HEK293 (cell line): ENCODE results near the gene MSRB2.

Experiments used
- CTCF ChIA-PET: fragments of 350-600 bp; formaldehyde crosslinking; extraction: SDS; loops from one replicate; lab custom pipeline; 2021; ENCODE audit warnings: antibody characterized with exemption; lab: Yijun Ruan, JAX
- POLR2A ChIA-PET: fragments of 300-600 bp; formaldehyde crosslinking; extraction: SDS; loops from one replicate; lab custom pipeline; 2020; ENCODE audit warnings: antibody characterized with exemption, inconsistent platforms; lab: Yijun Ruan, JAX
- H3K27ac ChIP-seq: fragments of 200-500 bp; sonication (Bioruptor generic); 2 replicates; pipeline ENCODE4 v1.5.1; 2014; ENCODE audit warnings: low read depth, low read length, control low read depth, inconsistent platforms; ENCODE audit errors: extremely low read depth
- H3K36me3 ChIP-seq, 2 experiments: fragments of 200-500 bp in 1 of 2; sonication (Bioruptor generic) in 1 of 2; 1 replicate in 1 of 2; 2 replicates in 1 of 2; pipeline ENCODE4 v1.5.1; 2014 to 2017; ENCODE audit warnings: inconsistent platforms in 2 of 2, low read length in 2 of 2; ENCODE audit not compliant: control insufficient read depth in 2 of 2, insufficient read depth in 1 of 2
- H3K4me1 ChIP-seq: fragments of 200-500 bp; sonication (Bioruptor generic); 2 replicates; pipeline ENCODE4 v1.5.1; 2014; ENCODE audit warnings: mild to moderate bottlenecking, low read length, inconsistent platforms; ENCODE audit not compliant: control insufficient read depth, insufficient read depth
- H3K4me3 ChIP-seq: 2 replicates; pipeline ENCODE4 v1.5.1; 2011; ENCODE audit warnings: low read depth, mild to moderate bottlenecking, control low read depth, low read length, moderate library complexity
- H3K9me3 ChIP-seq: fragments of 200-500 bp; sonication (Bioruptor generic); 2 replicates; pipeline ENCODE4 v1.5.1; 2014; ENCODE audit warnings: low read depth, low read length, inconsistent platforms; ENCODE audit not compliant: control insufficient read depth, insufficient read depth
- FEZF1 ChIP-seq: fragments of 450-650 bp; formaldehyde crosslinking; IDR thresholded peaks from 2 replicates; pipeline ENCODE4 v1.5.1; 2016; ENCODE audit warnings: missing biosample characterization, missing genetic modification characterization
- HOXC10 ChIP-seq: sonication (generic); formaldehyde crosslinking; IDR thresholded peaks from 2 replicates; pipeline ENCODE4 v1.8.1; 2023; ENCODE audit warnings: mild to moderate bottlenecking, missing genetic modification reagents
- PBX3 ChIP-seq: sonication (generic); formaldehyde crosslinking; IDR thresholded peaks from 2 replicates; pipeline ENCODE4 v1.8.1; 2022; ENCODE audit warnings: mild to moderate bottlenecking, moderate library complexity, missing genetic modification reagents
- PRDM6 ChIP-seq: fragments of 450-650 bp; formaldehyde crosslinking; IDR thresholded peaks from 2 replicates; pipeline ENCODE4 v1.5.1; 2017; ENCODE audit warnings: missing biosample characterization, missing genetic modification characterization
- REST ChIP-seq: fragments of 450-650 bp; formaldehyde crosslinking; IDR thresholded peaks from 2 replicates; pipeline ENCODE4 v1.5.1; 2016; ENCODE audit warnings: missing biosample characterization, missing genetic modification characterization
- SCRT1 ChIP-seq: fragments of 450-650 bp; formaldehyde crosslinking; IDR thresholded peaks from 2 replicates; pipeline ENCODE4 v1.5.1; 2016; ENCODE audit warnings: missing biosample characterization, missing genetic modification characterization, borderline replicate concordance
- ZBTB11 ChIP-seq: fragments of 450-650 bp; formaldehyde crosslinking; conservative IDR thresholded peaks from 2 replicates; pipeline ENCODE4 v1.5.1; 2016; ENCODE audit warnings: low read depth, missing biosample characterization, missing genetic modification characterization
- ZBTB48 ChIP-seq: fragments of 450-650 bp; formaldehyde crosslinking; IDR thresholded peaks from 2 replicates; pipeline ENCODE4 v1.5.1; 2016; ENCODE audit warnings: missing biosample characterization, missing genetic modification characterization
- ZNF184 ChIP-seq: fragments of 450-650 bp; IDR thresholded peaks from 2 replicates; pipeline ENCODE4 v1.5.1; 2018; ENCODE audit warnings: missing biosample characterization, mild to moderate bottlenecking, missing genetic modification characterization
- ZNF311 ChIP-seq: fragments of 450-650 bp; formaldehyde crosslinking; IDR thresholded peaks from 2 replicates; pipeline ENCODE4 v1.5.1; 2017; ENCODE audit warnings: missing biosample characterization, missing genetic modification characterization, borderline replicate concordance
- ZNF404 ChIP-seq: fragments of 450-650 bp; formaldehyde crosslinking; IDR thresholded peaks from 2 replicates; pipeline ENCODE4 v1.5.1; 2017; ENCODE audit warnings: missing biosample characterization, missing genetic modification characterization
- ZNF449 ChIP-seq: fragments of 450-650 bp; formaldehyde crosslinking; IDR thresholded peaks from 2 replicates; pipeline ENCODE4 v1.5.1; 2017; ENCODE audit warnings: missing biosample characterization, mild to moderate bottlenecking, missing genetic modification characterization, moderate library complexity
- ZNF530 ChIP-seq: fragments of 450-650 bp; formaldehyde crosslinking; IDR thresholded peaks from 2 replicates; pipeline ENCODE4 v1.5.1; 2016; ENCODE audit warnings: low read depth, missing biosample characterization, missing genetic modification characterization
- ZNF544 ChIP-seq: fragments of 450-650 bp; formaldehyde crosslinking; IDR thresholded peaks from 2 replicates; pipeline ENCODE4 v1.5.0; 2017; ENCODE audit warnings: missing biosample characterization, missing genetic modification characterization
- ZNF600 ChIP-seq: fragments of 450-650 bp; formaldehyde crosslinking; IDR thresholded peaks from 2 replicates; pipeline ENCODE4 v1.5.1; 2016; ENCODE audit warnings: missing biosample characterization, missing genetic modification characterization
- ZNF639 ChIP-seq: fragments of 450-650 bp; formaldehyde crosslinking; IDR thresholded peaks from 2 replicates; pipeline ENCODE4 v1.5.1; 2016; ENCODE audit warnings: missing biosample characterization, missing genetic modification characterization
- ZNF660 ChIP-seq: fragments of 450-650 bp; IDR thresholded peaks from 2 replicates; pipeline ENCODE4 v1.5.1; 2018; ENCODE audit warnings: missing biosample characterization, mild to moderate bottlenecking, missing genetic modification characterization
- ZNF777 ChIP-seq: fragments of 450-650 bp; formaldehyde crosslinking; IDR thresholded peaks from 2 replicates; pipeline ENCODE4 v1.5.1; 2017; ENCODE audit warnings: missing biosample characterization, missing genetic modification characterization, borderline replicate concordance
- ZNF830 ChIP-seq: fragments of 450-650 bp; IDR thresholded peaks from 2 replicates; pipeline ENCODE4 v1.5.0; 2018; ENCODE audit warnings: missing biosample characterization, missing genetic modification characterization, low read depth, mild to moderate bottlenecking, moderate library complexity

MSRB2 gene

GRCh38 chr10:23150610-23151009, 55.2 kb downstream of the MSRB2 start:
- H3K27ac ChIP-seq, result no peak overlapping the region
- H3K4me1 ChIP-seq, result no peaks in the 10 kb centered on the region
- no peaks in the 10 kb centered on the region for H3K9me3 ChIP-seq
- H3K36me3 ChIP-seq, result no peaks in the 10 kb centered on the region
- CTCF ChIA-PET, result interaction anchor here (1.1 kb wide), 1 partner anchor 9 kb away, joined by 4 read pairs; no protein-coding TSS in a partner anchor
- POLR2A ChIA-PET, result no interaction called here
- H3K4me3 ChIP-seq, result no peak overlapping the region
- TF ChIP-seq REST, result no peak

- Histone ChIP-seq H3K4me1 (no peaks in the 10 kb centered on the region), H3K36me3 (no peaks in the 10 kb centered on the region), H3K9me3 (no peaks in the 10 kb centered on the region), H3K27ac (no peak overlapping the region), H3K4me3 (no peak overlapping the region)
- no peak for TF ChIP-seq HOXC10
- TF ChIP-seq FEZF1, result no peak
- TF ChIP-seq ZNF530, result no peak
- TF ChIP-seq ZNF311 (tag by site-specific recombination), result no peak
- TF ChIP-seq ZNF449 (tag by site-specific recombination), result peak; percentile 80
- CTCF ChIA-PET, result interaction anchor here (1.1 kb wide), 1 partner anchor 9 kb away, joined by 4 read pairs; no protein-coding TSS in a partner anchor
- POLR2A ChIA-PET, result no interaction called here
Observed at GRCh38 chr10:23151071-23151470, 55.7 kb downstream of the MSRB2 start.

- ChIA-PET CTCF (interaction anchor here (0.6 to 4.7 kb wide), 3 partner anchors 138 to 1040 kb away, joined by 3 to 96 read pairs (median 3); no protein-coding TSS in a partner anchor), POLR2A (no interaction called here)
- no peaks in the 10 kb centered on the region for H3K4me1 ChIP-seq
- H3K27ac ChIP-seq, result no peak overlapping the region
- H3K36me3 ChIP-seq, result no peaks in the 10 kb centered on the region
- no peak overlapping the region for H3K4me3 ChIP-seq
- H3K9me3 ChIP-seq, result no peaks in the 10 kb centered on the region
- TF ChIP-seq ZNF184 (no peak), ZBTB11 (tag by site-specific recombination) (no peak), ZNF544 (no peak), PBX3 (CRISPR knock-in tag) (no peak), SCRT1 (tag by site-specific recombination) (no peak), ZNF660 (tag by site-specific recombination) (peak; percentile 46; the same call in 1 of the 2 replicates), ZNF404 (no peak), ZNF600 (no peak), PRDM6 (tag by site-specific recombination) (no peak), ZNF830 (tag by site-specific recombination) (no peak), ZNF777 (tag by site-specific recombination) (no peak), ZNF639 (tag by site-specific recombination) (no peak), ZBTB48 (tag by site-specific recombination) (peak; percentile 48; the same call in 1 of the 2 replicates)
Observed at GRCh38 chr10:23155169-23155568, 59.8 kb downstream of the MSRB2 start.
